NCI-H1436 treated with DMSO at 0.1 percent for 48 hours (cell line): Measurements from ENCODE around the gene MAP4.
"Not testable (repeated sequence)": the region's sequence is repeated elsewhere in the genome, so short reads cannot be mapped to it uniquely, and the experiment has no call there.

Source experiments
- DNase-seq: peaks from one replicate; lab custom pipeline; 2025; lab: John Stamatoyannopoulos, UW

The MAP4 gene

GRCh38 chr3:48013288-48013980 lies 2.8 kb downstream of the MAP4 start:
- no peak for DNase-seq

GRCh38 chr3:48012659-48013058 lies 3.6 kb downstream of the MAP4 start:
- DNase-seq: no peak

- not testable (repeated sequence) for DNase-seq
Measured at GRCh38 chr3:48008066-48008465, 8.2 kb downstream of the MAP4 start.

GRCh38 chr3:48007361-48007760 lies 8.9 kb downstream of the MAP4 start:
- DNase-seq: not testable (repeated sequence)

GRCh38 chr3:48006794-48007193 lies 9.4 kb downstream of the MAP4 start:
- not testable (repeated sequence) for DNase-seq

GRCh38 chr3:48004694-48005093 lies 11.5 kb downstream of the MAP4 start:
- DNase-seq: no peak

GRCh38 chr3:48002787-48003186 lies 13.4 kb downstream of the MAP4 start:
- DNase-seq: no peak

GRCh38 chr3:48001991-48002390 lies 14.2 kb downstream of the MAP4 start:
- DNase-seq: no peak

GRCh38 chr3:48000212-48000611 lies 16.0 kb downstream of the MAP4 start:
- no peak for DNase-seq

- DNase-seq: no peak
Measured at GRCh38 chr3:47996440-47996839, 19.8 kb downstream of the MAP4 start.

GRCh38 chr3:47994180-47994579 lies 22.0 kb downstream of the MAP4 start:
- no peak for DNase-seq

- no peak for DNase-seq
Measured at GRCh38 chr3:47991341-47991740, 24.9 kb downstream of the MAP4 start.

- DNase-seq: no peak
Measured at GRCh38 chr3:47989981-47990440, 26.2 kb downstream of the MAP4 start.

- DNase-seq: no peak
Measured at GRCh38 chr3:47985381-47985780, 30.8 kb downstream of the MAP4 start.

- no peak for DNase-seq
Measured at GRCh38 chr3:47984075-47984728, 32.0 kb downstream of the MAP4 start.

- no peak for DNase-seq
Measured at GRCh38 chr3:47980795-47981194, 35.4 kb downstream of the MAP4 start.

- DNase-seq: no peak
Measured at GRCh38 chr3:47979070-47979469, 37.1 kb downstream of the MAP4 start.

GRCh38 chr3:47978386-47978785 lies 37.8 kb downstream of the MAP4 start:
- DNase-seq: no peak

GRCh38 chr3:47976135-47976732 lies 40.0 kb downstream of the MAP4 start:
- DNase-seq: no peak

- DNase-seq: no peak
Measured at GRCh38 chr3:47974974-47975470, 41.2 kb downstream of the MAP4 start.

GRCh38 chr3:47971081-47971480 lies 45.1 kb downstream of the MAP4 start:
- DNase-seq: no peak

GRCh38 chr3:47964740-47965139 lies 51.5 kb downstream of the MAP4 start:
- no peak for DNase-seq
